Karpas-422 (cell line): ENCODE measurements around the gene ABI2. TPM values are rescaled to one million over a fixed set of nuclear protein-coding genes. Genes with fewer than 3 reads are reported as not detected.

Source experiments
- DNase-seq: peaks from one replicate; pipeline ENCODE4 v3.0.0-alpha.2; 2015
- H2AFZ ChIP-seq: fragments of 200-600 bp; sonication (generic); 2 replicates; pipeline ENCODE4 v1.6.1; 2014; ENCODE audit warnings: antibody characterized with exemption, low read length, mixed read lengths
- H3K27ac ChIP-seq: fragments of 200-600 bp; sonication (generic); 2 replicates; pipeline ENCODE4 v1.5.1; 2014; ENCODE audit warnings: mild to moderate bottlenecking, low read length, moderate library complexity
- H3K27me3 ChIP-seq: fragments of 200-600 bp; sonication (generic); 2 replicates; pipeline ENCODE4 v1.6.1; 2014; ENCODE audit warnings: low read length, mixed read lengths
- H3K36me3 ChIP-seq: fragments of 200-600 bp; sonication (generic); 2 replicates; pipeline ENCODE4 v1.6.1; 2014; ENCODE audit warnings: low read length, mixed read lengths; ENCODE audit not compliant: insufficient read depth
- H3K4me1 ChIP-seq: fragments of 200-600 bp; sonication (generic); 2 replicates; pipeline ENCODE4 v1.6.1; 2014; ENCODE audit warnings: mild to moderate bottlenecking, low read length, mixed read lengths
- H3K4me2 ChIP-seq: fragments of 200-600 bp; sonication (generic); 2 replicates; pipeline ENCODE4 v1.6.1; 2014; ENCODE audit warnings: low read length, low read depth, mild to moderate bottlenecking; ENCODE audit not compliant: poor library complexity, severe bottlenecking
- H3K4me3 ChIP-seq: fragments of 200-600 bp; sonication (generic); 2 replicates; pipeline ENCODE4 v1.5.1; 2014; ENCODE audit warnings: mild to moderate bottlenecking, antibody characterized with exemption, low read length, mixed read lengths
- H3K79me2 ChIP-seq: fragments of 200-600 bp; sonication (generic); 2 replicates; pipeline ENCODE4 v1.6.1; 2014; ENCODE audit warnings: mild to moderate bottlenecking, low read length, mixed read lengths
- H3K9ac ChIP-seq: fragments of 200-600 bp; sonication (generic); 2 replicates; pipeline ENCODE4 v1.6.0; 2014; ENCODE audit warnings: low read length
- H3K9me2 ChIP-seq: fragments of 200-600 bp; sonication (generic), shearing (Covaris generic); replicated peaks from 2 replicates; pipeline ENCODE4 v1.6.0; 2014; ENCODE audit warnings: mild to moderate bottlenecking, low read length, moderate library complexity; ENCODE audit not compliant: insufficient read depth
- H3K9me3 ChIP-seq: fragments of 300-700, 200-600 bp; sonication (generic); 2 replicates; pipeline ENCODE4 v1.6.1; 2014; ENCODE audit warnings: low read length, mixed read lengths
- H4K20me1 ChIP-seq: fragments of 200-600 bp; sonication (generic); 2 replicates; pipeline ENCODE4 v1.6.1; 2014; ENCODE audit warnings: mild to moderate bottlenecking, antibody characterized with exemption, low read length, low read depth; ENCODE audit not compliant: insufficient read depth
- total RNA-seq: library from RNA; depleted of rRNA; stranded (reverse); fragments of >200 nt; shearing (Covaris generic); gene quantifications from 2 replicates; pipeline ENCODE4 v1.2.3, GENCODE V29; 2014; ENCODE audit warnings: low replicate concordance

Gene ABI2
- total RNA-seq, 1 experiment from 2014 or later: 91.9 TPM

DNA sequence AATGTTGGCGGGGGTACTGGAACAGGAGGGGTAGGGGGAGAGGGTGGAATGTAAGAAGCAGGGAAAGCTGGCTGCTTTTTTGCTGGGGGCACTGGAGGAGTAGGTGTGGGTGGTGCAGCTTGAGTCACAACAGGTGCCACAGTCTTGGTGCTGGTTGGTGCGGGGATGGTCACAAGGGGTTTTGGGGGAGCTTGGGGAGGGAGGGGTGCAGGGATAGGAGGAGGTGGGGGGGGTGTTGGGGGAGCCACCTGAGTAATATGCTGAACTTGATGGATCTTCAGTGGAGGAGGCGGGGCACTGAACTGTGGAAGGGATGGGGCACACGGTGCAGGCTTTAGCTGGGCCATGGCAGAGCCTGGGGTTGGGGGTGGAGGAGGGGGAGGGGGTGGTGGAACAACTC is 112.5 kb downstream of the ABI2 start:
- Histone ChIP-seq H3K9me3 (no peaks in the 10 kb centered on the region), H3K9me2 (no peaks in the 10 kb centered on the region), H3K27me3 (no peaks in the 10 kb centered on the region), H3K27ac (no peak overlapping the region), H3K4me1 (no peaks in the 10 kb centered on the region), H3K4me3 (no peak overlapping the region), H3K79me2 (no peaks in the 10 kb centered on the region), H3K36me3 (no peaks in the 10 kb centered on the region), H4K20me1 (no peaks in the 10 kb centered on the region), H2AFZ (no peak overlapping the region), H3K4me2 (no peak overlapping the region), H3K9ac (no peak overlapping the region)
- DNase-seq: no peak

DNA sequence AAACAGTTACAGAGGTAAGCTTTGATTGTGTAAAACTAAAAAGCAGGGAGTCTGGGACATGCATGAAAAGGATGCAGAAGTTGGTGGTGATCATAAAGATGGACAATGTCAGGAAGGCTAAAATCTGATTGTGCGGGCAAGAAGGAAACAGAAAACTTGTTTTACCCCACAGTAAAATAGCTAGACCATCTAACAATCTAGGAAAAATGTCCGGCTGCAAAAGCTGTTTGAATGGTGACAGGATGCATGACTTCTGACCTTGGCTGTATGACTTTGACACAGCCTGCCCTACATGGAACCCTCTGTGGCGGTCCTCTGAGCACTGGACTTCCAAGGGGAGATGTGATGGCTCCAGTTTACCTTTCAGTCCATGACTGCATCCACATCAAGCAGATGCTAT is 113.3 kb downstream of the ABI2 start:
- no peak for DNase-seq
- H3K9me2 ChIP-seq: no peaks in the 10 kb centered on the region
- H4K20me1 ChIP-seq: no peaks in the 10 kb centered on the region
- no peaks in the 10 kb centered on the region for H3K36me3 ChIP-seq
- H3K27ac ChIP-seq: no peak overlapping the region
- no peak overlapping the region for H2AFZ ChIP-seq
- H3K4me1 ChIP-seq: no peaks in the 10 kb centered on the region
- H3K9me3 ChIP-seq: no peaks in the 10 kb centered on the region
- no peak overlapping the region for H3K4me2 ChIP-seq
- H3K27me3 ChIP-seq: no peaks in the 10 kb centered on the region
- no peak overlapping the region for H3K9ac ChIP-seq
- H3K79me2 ChIP-seq: no peaks in the 10 kb centered on the region
- H3K4me3 ChIP-seq: no peak overlapping the region

GRCh38 chr2:203442463-203442862 is 114.3 kb downstream of the ABI2 start:
- no peaks in the 10 kb centered on the region for H3K27me3 ChIP-seq
- no peaks in the 10 kb centered on the region for H3K4me1 ChIP-seq
- H2AFZ ChIP-seq: no peak overlapping the region
- no peak overlapping the region for H3K4me3 ChIP-seq
- H3K79me2 ChIP-seq: no peaks in the 10 kb centered on the region
- no peak overlapping the region for H3K27ac ChIP-seq
- no peaks in the 10 kb centered on the region for H3K36me3 ChIP-seq
- DNase-seq: no peak
- no peak overlapping the region for H3K9ac ChIP-seq
- H4K20me1 ChIP-seq: no peaks in the 10 kb centered on the region
- no peaks in the 10 kb centered on the region for H3K9me2 ChIP-seq
- H3K9me3 ChIP-seq: no peaks in the 10 kb centered on the region
- no peak overlapping the region for H3K4me2 ChIP-seq

DNA sequence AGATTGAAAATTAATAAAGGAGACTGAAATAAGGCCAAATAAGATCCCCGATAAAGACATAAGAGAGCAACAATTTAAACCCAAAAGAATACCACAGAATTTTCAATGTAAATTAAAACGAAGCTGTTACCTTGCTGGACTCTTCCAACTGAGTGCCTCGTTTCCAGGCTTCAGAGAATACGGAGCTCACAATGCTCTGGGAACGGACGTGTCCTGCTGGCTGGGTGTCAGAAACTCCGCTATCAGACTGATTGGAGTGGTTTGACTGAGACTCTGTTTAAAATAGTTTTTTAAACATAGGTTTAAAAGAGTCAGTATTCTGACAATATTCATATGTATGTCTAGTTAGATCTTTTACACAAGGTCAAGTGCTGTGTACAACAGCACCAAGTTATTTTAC is 116.5 kb downstream of the ABI2 start:
- DNase-seq: no peak
- Histone ChIP-seq H2AFZ (no peak overlapping the region), H3K79me2 (no peaks in the 10 kb centered on the region), H3K4me1 (no peaks in the 10 kb centered on the region), H3K9me2 (no peaks in the 10 kb centered on the region), H3K27ac (no peak overlapping the region), H3K9me3 (no peaks in the 10 kb centered on the region), H3K4me3 (no peak overlapping the region), H3K4me2 (no peak overlapping the region), H3K27me3 (no peaks in the 10 kb centered on the region), H4K20me1 (no peaks in the 10 kb centered on the region), H3K36me3 (no peaks in the 10 kb centered on the region), H3K9ac (no peak overlapping the region)

- no peak overlapping the region for H3K9ac ChIP-seq
- DNase-seq: no peak
Measured at GRCh38 chr2:203446071-203446481, 117.9 kb downstream of the ABI2 start.

DNA sequence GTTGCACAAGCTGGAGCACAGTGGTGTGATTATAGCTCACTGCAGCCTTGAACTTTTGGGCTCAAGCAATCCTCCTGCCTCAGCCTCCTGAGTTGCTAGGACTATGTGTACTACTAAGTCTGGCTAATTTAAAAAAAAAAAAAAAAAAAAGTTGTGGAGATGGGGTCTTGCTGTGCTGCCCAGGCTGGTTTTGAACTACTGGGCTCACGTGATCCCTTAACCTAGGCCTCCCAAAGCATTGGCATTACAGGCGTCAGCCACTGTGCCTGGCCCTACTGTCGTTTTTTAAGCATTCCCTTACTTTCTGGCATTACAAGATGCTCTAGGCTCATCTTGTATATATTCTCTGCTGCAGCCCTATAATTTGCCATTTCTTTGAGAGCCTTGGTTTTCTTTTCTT is 118.6 kb downstream of the ABI2 start:
- no peaks in the 10 kb centered on the region for H3K36me3 ChIP-seq

More at GRCh38 chr2:203446071-203446481, 117.9 kb downstream of the ABI2 start:
- H3K9me3 ChIP-seq: no peaks in the 10 kb centered on the region
- no peaks in the 10 kb centered on the region for H3K79me2 ChIP-seq
- no peak overlapping the region for H3K4me3 ChIP-seq
- no peaks in the 10 kb centered on the region for H3K4me1 ChIP-seq
- no peak overlapping the region for H2AFZ ChIP-seq
- no peak overlapping the region for H3K27ac ChIP-seq
- H4K20me1 ChIP-seq: no peaks in the 10 kb centered on the region
- H3K36me3 ChIP-seq: no peaks in the 10 kb centered on the region
- H3K4me2 ChIP-seq: no peak overlapping the region
- no peaks in the 10 kb centered on the region for H3K27me3 ChIP-seq
- no peaks in the 10 kb centered on the region for H3K9me2 ChIP-seq

DNA sequence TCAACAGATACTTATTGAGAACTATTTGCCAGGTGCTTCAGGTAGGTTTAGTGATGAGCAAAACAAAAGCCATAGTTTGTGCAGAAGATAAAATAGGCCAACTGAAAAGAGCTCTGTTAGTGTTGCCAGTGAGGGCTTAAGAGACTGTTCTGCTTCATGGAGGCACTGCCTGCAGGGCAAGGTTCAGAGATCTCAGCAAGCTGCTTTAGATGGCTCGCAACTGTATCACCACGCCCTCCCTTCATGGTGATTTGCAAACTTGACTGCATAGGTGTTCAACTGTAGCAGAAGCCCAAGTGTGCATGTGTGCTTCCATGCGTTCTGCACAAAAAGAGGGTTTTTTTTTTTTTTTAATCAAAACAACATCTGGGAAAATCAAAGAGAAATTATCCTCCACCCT is 122.4 kb downstream of the ABI2 start:
- H3K27ac ChIP-seq: no peak overlapping the region
- no peak overlapping the region for H2AFZ ChIP-seq
- H3K79me2 ChIP-seq: no peaks in the 10 kb centered on the region
- no peaks in the 10 kb centered on the region for H4K20me1 ChIP-seq
- H3K27me3 ChIP-seq: no peaks in the 10 kb centered on the region
- H3K36me3 ChIP-seq: no peaks in the 10 kb centered on the region
- no peaks in the 10 kb centered on the region for H3K4me1 ChIP-seq
- H3K9me2 ChIP-seq: no peaks in the 10 kb centered on the region
- H3K9me3 ChIP-seq: no peaks in the 10 kb centered on the region
- no peak overlapping the region for H3K4me3 ChIP-seq
- H3K4me2 ChIP-seq: no peak overlapping the region
- H3K9ac ChIP-seq: no peak overlapping the region
- DNase-seq: no peak

More for the DNA sequence above, 118.6 kb downstream of the ABI2 start:
- H3K4me1 ChIP-seq: no peaks in the 10 kb centered on the region
- H4K20me1 ChIP-seq: no peaks in the 10 kb centered on the region
- DNase-seq: no peak
- H3K4me2 ChIP-seq: no peak overlapping the region
- no peaks in the 10 kb centered on the region for H3K79me2 ChIP-seq
- H3K9me2 ChIP-seq: no peaks in the 10 kb centered on the region
- no peak overlapping the region for H3K4me3 ChIP-seq
- H3K9ac ChIP-seq: no peak overlapping the region
- H3K9me3 ChIP-seq: no peaks in the 10 kb centered on the region
- no peaks in the 10 kb centered on the region for H3K27me3 ChIP-seq
- no peak overlapping the region for H3K27ac ChIP-seq
- H2AFZ ChIP-seq: no peak overlapping the region

GRCh38 chr2:203451011-203451410 is 122.8 kb downstream of the ABI2 start:
- H3K27ac ChIP-seq: no peak overlapping the region
- no peaks in the 10 kb centered on the region for H3K27me3 ChIP-seq
- H3K79me2 ChIP-seq: no peaks in the 10 kb centered on the region
- DNase-seq: no peak
- no peak overlapping the region for H2AFZ ChIP-seq
- no peaks in the 10 kb centered on the region for H3K4me1 ChIP-seq
- H3K9ac ChIP-seq: no peak overlapping the region
- H3K4me3 ChIP-seq: no peak overlapping the region
- no peaks in the 10 kb centered on the region for H3K36me3 ChIP-seq
- no peaks in the 10 kb centered on the region for H3K9me2 ChIP-seq
- no peaks in the 10 kb centered on the region for H3K9me3 ChIP-seq
- H3K4me2 ChIP-seq: no peak overlapping the region
- no peaks in the 10 kb centered on the region for H4K20me1 ChIP-seq

DNA sequence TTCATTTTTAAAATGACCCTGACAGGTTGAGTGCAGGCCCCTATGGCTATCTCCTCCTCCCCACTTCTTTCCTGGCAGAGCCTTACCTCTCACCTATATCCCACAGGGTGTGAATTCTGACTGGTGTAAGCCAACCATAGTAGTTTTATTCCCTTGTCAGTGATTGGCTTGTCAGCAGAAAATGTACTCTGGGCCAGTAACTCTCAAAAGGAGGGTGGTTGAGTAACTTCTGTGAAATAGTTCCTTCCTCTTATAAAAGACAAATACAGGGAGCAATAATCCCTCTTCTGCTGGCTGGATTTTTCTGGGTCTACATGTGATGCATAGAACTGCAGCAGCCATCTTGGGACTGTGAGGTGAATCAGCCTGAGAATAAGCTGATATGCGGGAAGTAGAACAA is 123.5 kb downstream of the ABI2 start:
- no peaks in the 10 kb centered on the region for H3K9me2 ChIP-seq
- no peak overlapping the region for H2AFZ ChIP-seq
- no peaks in the 10 kb centered on the region for H3K4me1 ChIP-seq
- no peaks in the 10 kb centered on the region for H4K20me1 ChIP-seq
- no peak overlapping the region for H3K4me2 ChIP-seq
- H3K4me3 ChIP-seq: no peak overlapping the region
- H3K36me3 ChIP-seq: no peaks in the 10 kb centered on the region
- DNase-seq: no peak
- H3K9ac ChIP-seq: no peak overlapping the region
- no peaks in the 10 kb centered on the region for H3K79me2 ChIP-seq
- H3K27me3 ChIP-seq: no peaks in the 10 kb centered on the region
- no peak overlapping the region for H3K27ac ChIP-seq
- H3K9me3 ChIP-seq: no peaks in the 10 kb centered on the region
